Measurements from ENCODE around the gene USP36.

USP36 gene

DNA sequence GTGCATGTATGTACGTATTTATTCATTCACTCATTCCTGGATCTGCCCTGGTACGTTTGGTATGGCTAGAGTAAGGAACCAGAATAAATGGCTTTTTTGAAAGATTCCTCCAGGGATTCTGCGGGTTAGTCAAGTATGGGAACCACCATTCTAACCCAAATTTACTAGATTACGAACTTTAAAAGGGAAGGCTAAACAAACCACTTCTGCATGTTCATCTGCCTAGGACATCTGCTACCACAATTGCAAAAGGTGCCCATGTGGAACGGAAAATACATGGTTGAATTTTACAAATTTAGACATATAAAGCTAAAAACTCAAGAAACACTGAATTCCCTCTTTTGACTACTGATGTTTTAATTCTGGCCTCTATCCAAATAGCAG is 80.7 kb downstream of the USP36 start:
- H3K36me3 ChIP-seq (replicated peaks; ENCODE audit: insufficient read depth, low read length): no peaks in the 10 kb centered on the region
- no peaks in the 10 kb centered on the region for H4K20me1 ChIP-seq (ENCODE audit: insufficient read depth, low read length)
- TF ChIP-seq EZH2 (optimal IDR thresholded peaks at IDR 0.05; ENCODE audit: low read depth, low read length) (no peak), EZH2phosphoT487 (IDR thresholded peaks at IDR 0.05; ENCODE audit: low read length) (no peak)
- TF ChIP-seq, protein P1, sequence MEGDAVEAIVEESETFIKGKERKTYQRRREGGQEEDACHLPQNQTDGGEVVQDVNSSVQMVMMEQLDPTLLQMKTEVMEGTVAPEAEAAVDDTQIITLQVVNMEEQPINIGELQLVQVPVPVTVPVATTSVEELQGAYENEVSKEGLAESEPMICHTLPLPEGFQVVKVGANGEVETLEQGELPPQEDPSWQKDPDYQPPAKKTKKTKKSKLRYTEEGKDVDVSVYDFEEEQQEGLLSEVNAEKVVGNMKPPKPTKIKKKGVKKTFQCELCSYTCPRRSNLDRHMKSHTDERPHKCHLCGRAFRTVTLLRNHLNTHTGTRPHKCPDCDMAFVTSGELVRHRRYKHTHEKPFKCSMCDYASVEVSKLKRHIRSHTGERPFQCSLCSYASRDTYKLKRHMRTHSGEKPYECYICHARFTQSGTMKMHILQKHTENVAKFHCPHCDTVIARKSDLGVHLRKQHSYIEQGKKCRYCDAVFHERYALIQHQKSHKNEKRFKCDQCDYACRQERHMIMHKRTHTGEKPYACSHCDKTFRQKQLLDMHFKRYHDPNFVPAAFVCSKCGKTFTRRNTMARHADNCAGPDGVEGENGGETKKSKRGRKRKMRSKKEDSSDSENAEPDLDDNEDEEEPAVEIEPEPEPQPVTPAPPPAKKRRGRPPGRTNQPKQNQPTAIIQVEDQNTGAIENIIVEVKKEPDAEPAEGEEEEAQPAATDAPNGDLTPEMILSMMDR (IDR thresholded peaks at IDR 0.05; ENCODE audit: low read length): no peak
- H3K79me2 ChIP-seq (ENCODE audit: low read length): peaks cover 97% of the 10 kb centered on the region
- H3K4me3 ChIP-seq (ENCODE audit: low read length): peak overlapping the region; percentile 43
- H3F3A ChIP-seq (ENCODE audit: insufficient read depth, low read length): peaks cover 19% of the 10 kb centered on the region
- H2AFZ ChIP-seq (ENCODE audit: low read length): no peak overlapping the region
- H3K27ac ChIP-seq (ENCODE audit: low read length): peak overlapping the region; percentile 98
- DNase-seq: no peak
- H3K27me3 ChIP-seq (replicated peaks; ENCODE audit: insufficient read depth, low read length): no peaks in the 10 kb centered on the region
- peak overlapping the region; percentile 84 for H3K9ac ChIP-seq (ENCODE audit: low read length)
- H3K9me2 ChIP-seq (replicated peaks; ENCODE audit: insufficient read depth, low read length): no peaks in the 10 kb centered on the region
- H3K4me2 ChIP-seq (ENCODE audit: low read depth, low read length): peak overlapping the region; percentile 93
- H3K4me1 ChIP-seq (ENCODE audit: low read length): peaks cover 29% of the 10 kb centered on the region
- no peaks in the 10 kb centered on the region for H3K9me3 ChIP-seq (replicated peaks; ENCODE audit: insufficient read depth, low read length)

DNA sequence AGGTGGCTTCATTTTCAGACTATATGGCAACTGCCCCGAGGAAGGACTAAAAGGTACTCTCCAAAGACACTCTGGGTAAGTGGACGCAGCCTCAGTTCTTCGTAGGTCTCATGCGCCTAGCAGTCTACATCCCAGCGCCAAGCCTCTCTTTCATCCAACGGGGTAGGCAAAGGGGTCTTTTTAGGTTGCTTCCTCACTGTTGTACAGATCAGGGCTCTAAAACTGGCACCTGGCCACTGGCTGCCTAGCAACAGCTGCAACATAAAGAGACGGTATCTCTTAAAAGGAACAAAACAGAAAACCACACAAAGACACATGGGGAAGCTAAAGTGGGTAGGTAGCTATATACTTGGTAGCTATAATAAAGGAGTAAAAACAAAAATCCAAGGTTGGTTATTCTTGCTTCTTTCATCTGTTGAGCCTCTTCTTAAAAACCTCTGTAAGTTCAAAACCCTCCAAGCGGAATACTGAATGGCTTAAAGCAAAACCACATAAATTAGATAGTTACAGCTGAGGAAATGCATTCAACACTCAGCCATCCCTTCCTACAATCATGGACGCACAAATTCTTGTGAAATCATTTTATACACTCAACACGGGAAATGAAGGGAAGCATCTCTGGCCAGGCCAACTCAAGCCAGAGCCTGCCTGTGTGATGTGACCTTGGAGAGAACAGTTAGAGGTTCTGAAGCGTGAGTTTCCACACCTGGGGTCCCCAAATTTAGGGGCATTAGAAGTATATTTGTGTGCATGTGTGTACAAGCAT is 81.2 kb downstream of the USP36 start:
- H3K9ac ChIP-seq (ENCODE audit: low read length): peak overlapping the region; percentile 84
- peaks cover 97% of the 10 kb centered on the region for H3K79me2 ChIP-seq (ENCODE audit: low read length)
- peak; percentile 80 for DNase-seq
- H3K9me3 ChIP-seq (replicated peaks; ENCODE audit: insufficient read depth, low read length): no peaks in the 10 kb centered on the region
- no peaks in the 10 kb centered on the region for H3K9me2 ChIP-seq (replicated peaks; ENCODE audit: insufficient read depth, low read length)
- H2AFZ ChIP-seq (ENCODE audit: low read length): no peak overlapping the region
- no peaks in the 10 kb centered on the region for H3K36me3 ChIP-seq (replicated peaks; ENCODE audit: insufficient read depth, low read length)
- TF ChIP-seq, protein P1 (IDR thresholded peaks at IDR 0.05; ENCODE audit: low read length): no peak
- no peak for TF ChIP-seq EZH2 (optimal IDR thresholded peaks at IDR 0.05; ENCODE audit: low read depth, low read length)
- no peak for TF ChIP-seq EZH2phosphoT487 (IDR thresholded peaks at IDR 0.05; ENCODE audit: low read length)
- H3K4me1 ChIP-seq (ENCODE audit: low read length): peaks cover 26% of the 10 kb centered on the region
- H3K4me2 ChIP-seq (ENCODE audit: low read depth, low read length): peak overlapping the region; percentile 93
- H3F3A ChIP-seq (ENCODE audit: insufficient read depth, low read length): peaks cover 19% of the 10 kb centered on the region
- H3K27me3 ChIP-seq (replicated peaks; ENCODE audit: insufficient read depth, low read length): no peaks in the 10 kb centered on the region
- peak overlapping the region; percentile 98 for H3K27ac ChIP-seq (ENCODE audit: low read length)
- H3K4me3 ChIP-seq (ENCODE audit: low read length): peak overlapping the region; percentile 43
- no peaks in the 10 kb centered on the region for H4K20me1 ChIP-seq (ENCODE audit: insufficient read depth, low read length)

DNA sequence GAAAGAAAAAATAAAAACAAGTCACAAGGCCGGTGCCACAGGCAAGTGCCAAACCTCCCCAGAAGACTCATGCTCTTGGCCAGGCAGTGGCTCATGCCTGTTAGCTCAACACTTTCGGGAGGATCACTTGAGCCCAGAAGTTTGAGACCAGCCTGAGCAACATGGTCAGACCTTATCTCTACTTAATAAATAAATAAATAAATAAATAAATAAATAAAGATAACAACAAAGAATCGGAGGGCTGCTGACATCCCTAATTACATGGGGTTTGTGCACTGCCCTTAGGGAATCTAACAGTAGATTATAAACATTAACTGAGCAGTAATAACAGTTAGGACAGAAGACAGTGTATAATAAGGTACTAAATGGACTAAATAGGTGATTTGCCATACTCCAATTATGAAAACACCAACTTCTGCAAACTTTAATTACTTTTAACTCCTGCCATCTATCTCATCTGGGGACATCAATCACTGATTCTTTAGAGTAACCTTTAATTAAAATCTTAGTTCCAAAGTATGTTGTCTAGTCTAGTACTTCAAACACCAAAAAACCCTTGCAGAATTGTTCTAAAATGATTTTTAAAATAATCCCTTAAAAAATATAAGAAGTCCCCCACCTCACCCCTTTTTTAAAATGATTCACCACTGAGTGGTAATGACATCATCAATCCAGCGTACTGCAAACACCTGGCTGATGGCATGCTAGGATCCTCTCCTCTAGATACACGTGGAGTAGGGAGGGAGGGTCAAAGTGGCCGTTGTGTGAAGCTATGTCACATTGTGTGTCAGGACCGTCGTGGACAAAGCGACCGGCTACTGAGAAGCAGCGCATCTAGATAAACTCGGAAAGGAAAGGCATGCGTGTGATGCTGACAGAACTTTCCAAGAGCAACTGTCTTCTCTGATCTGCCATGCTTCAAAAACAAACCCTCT is 87.0 kb downstream of the USP36 start:
- Histone ChIP-seq H3K4me3 (ENCODE audit: low read length) (no peak overlapping the region), H2AFZ (ENCODE audit: low read length) (no peak overlapping the region), H3K4me2 (ENCODE audit: low read depth, low read length) (no peak overlapping the region), H4K20me1 (ENCODE audit: insufficient read depth, low read length) (no peaks in the 10 kb centered on the region), H3K79me2 (ENCODE audit: low read length) (peaks cover 96% of the 10 kb centered on the region), H3K9ac (ENCODE audit: low read length) (no peak overlapping the region), H3F3A (ENCODE audit: insufficient read depth, low read length) (peaks cover 26% of the 10 kb centered on the region), H3K27me3 (replicated peaks; ENCODE audit: insufficient read depth, low read length) (no peaks in the 10 kb centered on the region), H3K9me2 (replicated peaks; ENCODE audit: insufficient read depth, low read length) (no peaks in the 10 kb centered on the region), H3K27ac (ENCODE audit: low read length) (no peak overlapping the region), H3K36me3 (replicated peaks; ENCODE audit: insufficient read depth, low read length) (no peaks in the 10 kb centered on the region), H3K4me1 (ENCODE audit: low read length) (peaks cover 37% of the 10 kb centered on the region), H3K9me3 (replicated peaks; ENCODE audit: insufficient read depth, low read length) (no peaks in the 10 kb centered on the region)
- TF ChIP-seq, protein P1 (IDR thresholded peaks at IDR 0.05; ENCODE audit: low read length): no peak
- TF ChIP-seq EZH2phosphoT487 (IDR thresholded peaks at IDR 0.05; ENCODE audit: low read length): no peak
- TF ChIP-seq EZH2 (optimal IDR thresholded peaks at IDR 0.05; ENCODE audit: low read depth, low read length): no peak
- DNase-seq: no peak
